Loucy (cell line): Measurements from ENCODE around the gene PTPRN2.
"Not testable (repeated sequence)": the region's sequence is repeated elsewhere in the genome, so short reads cannot be mapped to it uniquely, and the experiment has no call there.

ENCODE experiments used
- EZH2phosphoT487 ChIP-seq: fragments of 200-600 bp; IDR thresholded peaks from 2 replicates; pipeline ENCODE4 v1.6.1; 2018; ENCODE audit warnings: antibody characterized with exemption, mild to moderate bottlenecking, moderate library complexity, borderline replicate concordance
- TF ChIP-seq, protein P1 (sequence below): fragments of 200-600 bp; sonication (generic); conservative IDR thresholded peaks from 2 replicates; pipeline ENCODE4 v1.5.1; 2014; ENCODE audit warnings: mild to moderate bottlenecking, antibody characterized with exemption, low read length

DNA sequence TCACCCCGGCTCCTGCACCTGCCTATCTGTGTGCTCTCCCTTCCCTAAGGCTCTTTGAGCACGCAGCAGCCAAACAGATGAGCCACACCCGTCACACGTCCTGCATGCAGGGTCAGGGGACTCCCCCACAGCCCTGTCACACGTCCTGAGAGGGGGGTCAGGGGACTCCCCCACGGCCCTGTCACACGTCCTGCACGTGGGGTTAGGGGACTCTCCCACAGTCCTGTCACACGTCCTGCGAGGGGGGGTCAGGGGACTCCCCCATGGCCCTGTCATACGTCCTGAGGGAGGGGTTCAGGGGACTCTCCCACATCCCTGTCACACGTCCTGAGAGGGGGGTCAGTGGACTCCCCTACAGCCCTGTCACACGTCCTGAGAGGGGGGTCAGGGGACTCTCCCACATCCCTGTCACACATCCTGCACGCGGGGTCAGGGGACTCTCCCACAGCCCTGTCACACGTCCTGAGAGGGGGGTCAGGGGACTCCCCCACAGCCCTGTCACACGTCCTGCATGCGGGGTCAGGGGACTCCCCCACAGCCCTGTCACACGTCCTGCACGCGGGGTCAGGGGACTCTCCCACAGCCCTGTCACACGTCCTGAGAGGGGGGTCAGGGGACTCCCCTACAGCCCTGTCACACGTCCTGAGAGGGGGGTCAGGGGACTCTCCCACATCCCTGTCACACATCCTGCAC is 211.3 kb downstream of the PTPRN2 start:
- TF ChIP-seq, protein P1, sequence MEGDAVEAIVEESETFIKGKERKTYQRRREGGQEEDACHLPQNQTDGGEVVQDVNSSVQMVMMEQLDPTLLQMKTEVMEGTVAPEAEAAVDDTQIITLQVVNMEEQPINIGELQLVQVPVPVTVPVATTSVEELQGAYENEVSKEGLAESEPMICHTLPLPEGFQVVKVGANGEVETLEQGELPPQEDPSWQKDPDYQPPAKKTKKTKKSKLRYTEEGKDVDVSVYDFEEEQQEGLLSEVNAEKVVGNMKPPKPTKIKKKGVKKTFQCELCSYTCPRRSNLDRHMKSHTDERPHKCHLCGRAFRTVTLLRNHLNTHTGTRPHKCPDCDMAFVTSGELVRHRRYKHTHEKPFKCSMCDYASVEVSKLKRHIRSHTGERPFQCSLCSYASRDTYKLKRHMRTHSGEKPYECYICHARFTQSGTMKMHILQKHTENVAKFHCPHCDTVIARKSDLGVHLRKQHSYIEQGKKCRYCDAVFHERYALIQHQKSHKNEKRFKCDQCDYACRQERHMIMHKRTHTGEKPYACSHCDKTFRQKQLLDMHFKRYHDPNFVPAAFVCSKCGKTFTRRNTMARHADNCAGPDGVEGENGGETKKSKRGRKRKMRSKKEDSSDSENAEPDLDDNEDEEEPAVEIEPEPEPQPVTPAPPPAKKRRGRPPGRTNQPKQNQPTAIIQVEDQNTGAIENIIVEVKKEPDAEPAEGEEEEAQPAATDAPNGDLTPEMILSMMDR, result not testable (repeated sequence)
- not testable (repeated sequence) for TF ChIP-seq EZH2phosphoT487
